GM15510 (cell line): Measurements from ENCODE around the gene PAK4.

Experiments used
- POLR2A ChIP-seq: IDR thresholded peaks from 3 replicates; pipeline ENCODE4 v1.6.1; 2011; ENCODE audit warnings: borderline replicate concordance; ENCODE audit not compliant: insufficient read length; ENCODE audit errors: extremely low read depth

PAK4 gene

DNA sequence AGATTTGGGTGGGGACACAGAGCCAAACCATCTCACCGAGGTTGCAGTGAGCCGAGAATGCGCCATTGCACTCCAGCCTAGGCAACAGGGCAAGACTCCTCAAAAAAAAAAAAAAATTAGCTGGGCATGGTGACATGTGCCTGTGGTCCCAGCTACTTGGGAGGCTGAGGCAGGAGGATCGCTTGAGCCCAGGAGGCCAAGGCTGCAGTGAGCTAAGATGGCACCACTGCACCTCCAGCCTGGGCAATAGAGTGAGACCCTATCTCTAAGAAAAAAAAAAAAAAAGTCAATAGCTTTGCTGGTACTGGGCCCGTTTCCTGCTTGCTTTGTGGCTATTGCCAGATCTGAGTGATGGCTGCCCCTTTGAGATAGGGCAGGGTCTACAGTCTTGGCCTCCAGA, 28.3 kb upstream of the PAK4 start:
- no peak for TF ChIP-seq POLR2A

DNA sequence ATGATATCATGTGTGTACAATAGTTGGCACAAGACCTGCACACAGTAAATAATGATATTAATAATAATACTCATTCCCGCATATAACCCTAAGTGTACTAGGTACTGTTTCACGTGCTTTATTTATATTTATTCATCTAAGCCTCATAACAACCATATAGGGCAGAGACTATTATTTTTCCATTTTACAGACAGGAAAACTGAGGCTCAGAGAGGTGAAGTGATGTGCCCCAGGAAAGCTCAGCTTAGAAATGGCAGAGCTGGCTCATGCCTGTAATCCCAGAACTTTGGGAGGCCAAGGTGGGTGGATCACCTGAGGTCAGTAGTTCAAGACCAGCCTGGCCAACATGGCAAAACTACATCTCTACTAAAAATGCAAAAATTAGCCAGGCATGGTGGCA, 27.9 kb upstream of the PAK4 start:
- no peak for TF ChIP-seq POLR2A

DNA sequence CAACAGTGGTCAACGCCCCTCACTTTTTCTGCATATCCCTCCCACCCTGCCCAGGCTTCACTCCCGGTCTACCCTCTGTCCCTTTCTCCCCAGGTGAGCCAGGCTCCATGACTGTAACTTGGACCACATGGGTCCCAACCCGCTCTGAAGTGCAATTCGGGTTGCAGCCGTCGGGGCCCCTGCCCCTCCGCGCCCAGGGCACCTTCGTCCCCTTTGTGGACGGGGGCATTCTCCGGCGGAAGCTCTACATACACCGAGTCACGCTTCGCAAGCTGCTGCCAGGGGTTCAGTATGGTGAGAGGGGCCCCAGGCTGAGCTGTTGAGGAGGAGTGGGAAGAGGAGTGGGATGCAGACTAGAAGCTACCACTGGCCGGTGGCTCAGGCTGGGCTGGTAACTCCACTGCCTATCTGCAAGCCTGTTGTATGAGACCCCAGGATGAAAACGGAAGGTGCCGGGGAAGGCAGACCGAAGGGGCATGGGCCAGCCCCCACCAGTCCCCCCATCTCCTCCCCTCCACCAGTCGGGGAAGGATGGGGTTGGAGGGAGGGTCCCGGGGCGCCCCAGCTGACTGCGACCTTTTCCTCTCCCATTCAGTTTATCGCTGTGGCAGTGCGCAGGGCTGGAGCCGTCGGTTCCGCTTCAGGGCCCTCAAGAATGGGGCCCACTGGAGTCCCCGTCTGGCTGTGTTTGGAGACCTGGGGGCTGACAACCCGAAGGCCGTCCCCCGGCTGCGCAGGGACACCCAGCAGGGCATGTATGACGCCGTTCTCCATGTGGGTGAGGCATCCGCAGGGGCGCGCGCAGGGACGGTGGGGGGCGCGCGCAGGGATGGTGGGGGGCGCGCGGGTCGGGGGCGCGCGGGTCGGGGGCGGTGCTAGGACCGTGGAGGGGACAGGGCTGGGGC, 27.0 kb upstream of the PAK4 start:
- TF ChIP-seq POLR2A = no peak

GRCh38 chr19:39099341-39099740, 26.2 kb upstream of the PAK4 start:
- no peak for TF ChIP-seq POLR2A

- TF ChIP-seq POLR2A = no peak
These were observed 25.0 kb upstream of the PAK4 start for GRCh38 chr19:39100500-39101166.

GRCh38 chr19:39103151-39103550, 22.4 kb upstream of the PAK4 start:
- TF ChIP-seq POLR2A = no peak

GRCh38 chr19:39104186-39104596, 21.4 kb upstream of the PAK4 start:
- no peak for TF ChIP-seq POLR2A

- no peak for TF ChIP-seq POLR2A
These were observed 19.4 kb upstream of the PAK4 start for GRCh38 chr19:39106194-39106593.

GRCh38 chr19:39109641-39110040, 15.9 kb upstream of the PAK4 start:
- no peak for TF ChIP-seq POLR2A

- no peak for TF ChIP-seq POLR2A
These were observed 15.2 kb upstream of the PAK4 start for GRCh38 chr19:39110263-39110967.

- TF ChIP-seq POLR2A = no peak
These were observed 13.9 kb upstream of the PAK4 start for GRCh38 chr19:39111593-39112199.

DNA sequence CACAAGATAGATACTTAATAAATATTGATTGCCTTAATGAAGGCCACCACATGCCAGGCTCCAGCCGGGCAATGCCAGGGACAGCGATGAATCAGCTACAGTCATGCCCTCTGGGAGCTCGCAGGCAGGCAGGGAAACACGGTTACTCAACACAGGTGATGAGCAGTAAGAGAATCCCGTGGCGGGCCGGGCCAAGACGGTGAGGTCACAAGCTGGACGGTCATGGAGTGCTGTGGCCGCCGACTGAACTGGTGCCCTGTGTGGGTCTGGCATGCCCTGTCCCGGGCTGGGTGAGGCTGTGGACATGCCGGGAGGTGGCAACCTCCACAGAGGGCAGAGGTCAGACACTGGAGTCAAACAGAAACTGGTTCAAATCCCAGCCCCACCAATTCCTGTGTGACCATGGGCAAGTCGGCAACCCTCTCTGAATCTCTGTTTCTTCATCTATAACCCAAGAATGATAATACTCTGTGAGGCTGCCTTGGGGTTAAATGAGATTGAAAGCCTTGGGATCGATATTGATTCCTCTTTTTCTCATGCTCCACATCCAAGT, 13.2 kb upstream of the PAK4 start:
- TF ChIP-seq POLR2A = no peak

DNA sequence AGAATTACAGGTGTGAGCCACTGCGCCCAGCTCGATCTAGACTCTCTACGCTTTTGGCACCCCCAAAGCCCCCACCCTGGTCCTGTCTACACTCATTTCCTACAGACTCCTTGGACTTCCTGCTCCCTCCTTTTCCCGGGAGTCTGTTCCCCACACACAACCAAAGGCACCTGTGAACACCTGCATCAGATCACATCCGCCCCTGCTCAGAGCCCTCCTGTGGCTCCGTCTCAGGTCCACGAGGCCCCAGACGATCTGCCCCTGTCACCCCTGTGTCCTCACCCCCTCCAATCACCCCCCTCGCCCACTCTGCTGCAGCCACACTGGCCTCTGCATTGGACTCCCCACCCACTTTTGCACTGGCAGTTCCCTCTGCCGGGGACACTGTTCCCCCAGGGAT, 12.4 kb upstream of the PAK4 start:
- no peak for TF ChIP-seq POLR2A

DNA sequence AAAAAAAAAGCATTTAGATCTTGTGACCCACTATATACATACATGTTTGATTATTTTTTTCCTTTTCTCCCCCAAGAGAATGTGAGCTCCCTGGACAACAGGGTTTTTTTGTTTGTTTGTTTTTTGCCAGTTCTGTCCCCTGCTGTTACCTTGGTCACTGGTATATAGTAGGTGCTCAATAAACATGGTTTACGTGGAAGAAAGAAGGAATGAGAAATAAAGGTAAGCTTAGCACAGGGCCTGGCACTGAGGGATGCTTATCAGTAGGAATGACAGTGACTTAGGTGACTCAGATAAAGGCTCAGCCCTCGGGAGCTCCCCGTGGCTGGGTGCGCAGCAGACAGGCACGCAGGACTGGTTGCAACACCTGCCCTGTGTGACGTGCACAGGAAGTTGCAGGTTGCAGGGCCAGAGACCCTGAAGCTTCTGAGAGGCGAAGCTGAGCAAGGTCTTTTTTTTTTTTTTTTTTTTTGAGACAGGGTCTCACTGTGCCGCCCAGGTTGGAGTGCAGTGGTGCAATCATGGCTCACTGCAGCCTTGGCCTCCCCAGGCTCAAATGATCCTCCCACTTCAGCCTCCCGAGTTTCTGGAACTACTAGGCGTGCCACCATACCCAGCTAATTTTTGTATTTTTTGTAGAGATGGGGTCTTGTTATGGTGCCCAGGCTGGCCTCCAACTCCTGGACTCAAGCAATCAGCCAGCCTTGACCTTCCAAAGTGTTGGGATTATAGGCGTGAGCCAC, 10.3 kb upstream of the PAK4 start:
- no peak for TF ChIP-seq POLR2A
